Measurements from ENCODE around the gene NPAS3.

- TF ChIP-seq POLR2A (IDR thresholded peaks at IDR 0.05): no peak
- TF ChIP-seq CTCF (IDR thresholded peaks at IDR 0.05): no peak
- no peak for TF ChIP-seq POLR2AphosphoS5 (IDR thresholded peaks at IDR 0.05)
Measured at GRCh38 chr14:33754261-33754660, 815.6 kb downstream of the NPAS3 start.
